AG09319 (cell line): ENCODE results near the gene HAPLN2.
"Not testable (repeated sequence)": the region's sequence is repeated elsewhere in the genome, so short reads cannot be mapped to it uniquely, and the experiment has no call there.

Experiments used
- DNase-seq: peaks from one replicate; pipeline ENCODE4 v3.0.0-alpha.2; 2010; ENCODE audit warnings: low read depth; ENCODE audit errors: extremely low read depth
- CTCF ChIP-seq: IDR thresholded peaks from 2 replicates; pipeline ENCODE4 v1.5.1; 2011; ENCODE audit warnings: low read depth, mild to moderate bottlenecking, inconsistent platforms, low read length, moderate library complexity

The HAPLN2 gene

GRCh38 chr1:156586323-156586722 is 32.9 kb upstream of the HAPLN2 start:
- TF ChIP-seq CTCF = no peak
- no peak for DNase-seq

GRCh38 chr1:156586892-156587477 is 32.2 kb upstream of the HAPLN2 start:
- TF ChIP-seq CTCF = no peak
- no peak for DNase-seq

GRCh38 chr1:156587927-156588326 is 31.3 kb upstream of the HAPLN2 start:
- not testable (repeated sequence) for DNase-seq

- no peak for TF ChIP-seq CTCF
Measured at GRCh38 chr1:156589546-156589945, 29.7 kb upstream of the HAPLN2 start.

GRCh38 chr1:156590326-156591180 is 28.7 kb upstream of the HAPLN2 start:
- DNase-seq = no peak
- TF ChIP-seq CTCF = no peak

More at GRCh38 chr1:156589546-156589945, 29.7 kb upstream of the HAPLN2 start:
- no peak for DNase-seq

GRCh38 chr1:156591181-156591431 is 28.1 kb upstream of the HAPLN2 start:
- no peak for TF ChIP-seq CTCF
- DNase-seq = no peak

GRCh38 chr1:156591432-156592157 is 27.6 kb upstream of the HAPLN2 start, which contains the start of gene NAXE:
TSS of gene NAXE (plus strand) at chr1:156591776. CDS start at chr1:156591805, 29 bp downstream.
- TF ChIP-seq CTCF = no peak
- no peak for DNase-seq
